ENCODE measurements around the gene PTX3.

Gene PTX3

DNA sequence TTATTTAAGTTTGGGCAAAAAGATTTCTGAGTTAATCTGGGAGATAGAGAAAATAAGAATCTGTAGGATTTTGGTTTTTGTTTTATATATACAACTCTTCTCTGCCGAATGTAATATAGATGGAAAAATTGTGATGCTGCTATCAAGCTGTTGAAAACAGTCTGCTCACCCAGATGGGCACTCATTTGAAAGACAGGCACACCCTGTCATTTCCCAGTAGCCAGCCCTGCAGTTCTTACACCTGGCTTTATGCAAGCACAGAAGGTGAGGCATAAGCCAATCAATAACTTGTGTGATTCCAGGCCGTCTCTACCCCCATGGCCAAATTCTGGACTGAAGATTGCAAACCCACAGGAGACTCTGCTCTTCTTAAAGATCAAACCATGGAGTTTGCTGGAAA, 27.1 kb upstream of the PTX3 start:
- TF ChIP-seq, protein P1, sequence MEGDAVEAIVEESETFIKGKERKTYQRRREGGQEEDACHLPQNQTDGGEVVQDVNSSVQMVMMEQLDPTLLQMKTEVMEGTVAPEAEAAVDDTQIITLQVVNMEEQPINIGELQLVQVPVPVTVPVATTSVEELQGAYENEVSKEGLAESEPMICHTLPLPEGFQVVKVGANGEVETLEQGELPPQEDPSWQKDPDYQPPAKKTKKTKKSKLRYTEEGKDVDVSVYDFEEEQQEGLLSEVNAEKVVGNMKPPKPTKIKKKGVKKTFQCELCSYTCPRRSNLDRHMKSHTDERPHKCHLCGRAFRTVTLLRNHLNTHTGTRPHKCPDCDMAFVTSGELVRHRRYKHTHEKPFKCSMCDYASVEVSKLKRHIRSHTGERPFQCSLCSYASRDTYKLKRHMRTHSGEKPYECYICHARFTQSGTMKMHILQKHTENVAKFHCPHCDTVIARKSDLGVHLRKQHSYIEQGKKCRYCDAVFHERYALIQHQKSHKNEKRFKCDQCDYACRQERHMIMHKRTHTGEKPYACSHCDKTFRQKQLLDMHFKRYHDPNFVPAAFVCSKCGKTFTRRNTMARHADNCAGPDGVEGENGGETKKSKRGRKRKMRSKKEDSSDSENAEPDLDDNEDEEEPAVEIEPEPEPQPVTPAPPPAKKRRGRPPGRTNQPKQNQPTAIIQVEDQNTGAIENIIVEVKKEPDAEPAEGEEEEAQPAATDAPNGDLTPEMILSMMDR (IDR thresholded peaks at IDR 0.05; ENCODE audit: extremely low read depth, missing control alignments), result no peak
- DNase-seq (ENCODE audit: low spot score), result no peak

DNA sequence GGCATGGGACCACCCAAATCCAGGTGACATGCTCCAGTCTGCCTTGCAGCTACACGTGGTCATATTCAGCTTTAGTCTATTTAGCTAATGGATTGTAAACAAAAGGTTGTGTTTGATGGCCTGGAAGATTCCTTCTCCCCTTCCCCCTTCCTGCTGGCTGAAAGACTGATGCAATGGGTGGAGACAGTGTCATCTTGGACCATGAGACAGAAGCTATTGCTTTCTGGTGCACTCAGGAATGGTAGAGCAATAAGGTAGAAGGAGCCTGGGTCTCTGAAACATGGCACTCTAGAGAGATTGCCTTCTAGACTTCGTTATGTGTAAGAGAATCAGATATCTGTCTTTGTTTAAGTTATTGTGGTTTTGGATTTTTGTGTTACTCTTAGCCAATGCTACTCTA, 25.7 kb upstream of the PTX3 start:
- no peak for DNase-seq (ENCODE audit: low spot score)
- TF ChIP-seq, protein P1 (IDR thresholded peaks at IDR 0.05; ENCODE audit: extremely low read depth, missing control alignments), result no peak

DNA sequence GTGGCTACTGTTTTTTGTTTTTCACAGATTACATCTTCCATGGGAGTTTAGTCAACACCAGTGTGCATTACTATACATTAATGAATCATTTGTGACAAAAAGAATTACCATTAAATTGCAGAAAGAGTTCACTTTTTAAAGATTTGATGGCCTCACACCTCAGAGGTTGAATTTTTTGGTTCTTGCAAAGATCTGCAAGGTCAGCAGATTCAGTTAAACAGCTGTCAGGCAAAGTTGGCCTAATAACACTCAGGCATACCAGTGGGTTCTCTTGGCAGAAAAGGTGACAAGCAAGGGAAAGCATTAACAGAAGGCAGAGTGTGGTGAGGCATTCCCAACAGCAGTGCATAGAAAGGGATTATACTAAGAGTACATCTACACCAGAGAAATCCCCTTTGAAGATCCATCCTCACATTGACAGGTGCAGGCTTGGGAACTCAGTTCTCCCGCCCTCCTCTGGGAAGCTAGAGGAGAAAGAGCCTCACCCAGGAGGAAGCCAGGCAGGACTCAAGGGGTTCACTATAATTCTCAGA, 24.3 kb upstream of the PTX3 start:
- DNase-seq (ENCODE audit: low spot score), result no peak
- TF ChIP-seq, protein P1 (IDR thresholded peaks at IDR 0.05; ENCODE audit: extremely low read depth, missing control alignments), result no peak

DNA sequence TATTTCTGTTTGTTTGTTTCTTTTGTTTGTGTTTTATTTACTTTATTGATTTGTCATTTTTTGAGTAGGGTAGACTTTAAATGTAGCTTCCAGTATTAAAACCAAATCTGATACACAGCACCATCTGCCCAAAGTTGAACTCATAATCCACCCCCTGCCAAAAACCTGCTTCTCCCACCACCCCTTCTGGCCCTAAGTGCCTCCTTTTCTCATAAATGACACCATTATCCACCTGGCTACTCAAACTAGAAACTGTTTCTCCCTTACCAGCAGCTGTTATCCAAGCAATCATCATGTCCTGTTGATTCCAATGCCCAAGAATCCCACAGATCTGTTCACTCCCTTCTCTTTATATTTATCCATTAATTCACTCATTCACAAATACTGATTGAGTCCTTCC, 21.8 kb upstream of the PTX3 start:
- TF ChIP-seq, protein P1 (IDR thresholded peaks at IDR 0.05; ENCODE audit: extremely low read depth, missing control alignments), result no peak
- no peak for DNase-seq (ENCODE audit: low spot score)

DNA sequence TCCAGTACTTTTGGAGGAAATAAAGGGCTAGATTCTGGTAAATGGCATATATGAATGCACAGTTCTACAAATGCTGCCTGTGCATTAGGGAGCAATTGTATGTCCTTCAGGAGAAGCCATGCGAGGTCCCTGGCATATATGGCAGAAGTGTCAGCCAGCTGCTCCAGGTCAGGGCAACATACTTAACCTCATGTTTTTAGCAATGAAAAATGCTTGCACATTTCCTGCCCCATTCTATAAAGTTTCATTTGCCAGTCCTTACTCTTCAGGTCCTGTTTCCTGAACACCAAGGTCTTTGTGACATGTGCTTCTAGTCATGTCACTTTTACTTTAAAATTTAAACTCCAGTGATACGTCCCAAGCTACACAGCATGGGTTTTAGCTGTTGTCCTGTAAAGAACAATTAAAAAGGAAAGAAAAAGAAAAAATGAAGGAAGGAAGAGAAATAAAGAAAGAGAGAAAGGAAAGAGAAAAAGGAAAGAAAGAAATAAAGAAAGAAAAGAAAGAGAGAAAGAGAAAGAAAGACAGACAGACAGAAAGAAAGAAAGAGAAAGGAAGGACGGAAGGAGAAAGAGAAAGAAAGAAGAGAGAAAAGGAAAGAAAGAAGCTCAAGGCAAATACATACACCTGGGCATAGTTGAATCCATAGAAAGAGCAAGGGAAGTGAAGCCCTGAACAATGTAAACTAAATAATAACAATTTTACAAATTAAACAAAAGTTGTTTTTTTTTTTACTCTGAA, 20.1 kb upstream of the PTX3 start:
- DNase-seq (ENCODE audit: low spot score), result no peak
- TF ChIP-seq, protein P1 (IDR thresholded peaks at IDR 0.05; ENCODE audit: extremely low read depth, missing control alignments), result no peak

DNA sequence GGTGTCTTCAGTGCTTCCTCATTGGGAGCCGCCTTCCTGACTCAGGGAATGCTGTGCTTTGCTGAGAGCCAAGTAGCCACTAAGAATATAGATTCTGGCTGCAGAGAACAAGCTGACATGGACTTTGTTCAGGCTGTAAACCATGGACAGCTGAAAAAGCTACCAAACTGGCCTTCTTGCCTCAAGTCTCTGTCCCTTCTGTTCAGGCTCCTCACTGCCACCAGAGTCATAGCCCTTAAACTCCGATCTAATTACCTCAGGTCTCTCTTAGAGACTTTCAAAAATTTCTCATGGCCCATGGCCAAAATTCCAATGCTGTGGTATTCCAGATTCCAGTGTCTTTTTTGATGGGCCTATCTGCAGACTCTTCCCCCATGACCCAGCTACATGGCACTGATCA, 19.4 kb upstream of the PTX3 start:
- no peak for DNase-seq (ENCODE audit: low spot score)

DNA sequence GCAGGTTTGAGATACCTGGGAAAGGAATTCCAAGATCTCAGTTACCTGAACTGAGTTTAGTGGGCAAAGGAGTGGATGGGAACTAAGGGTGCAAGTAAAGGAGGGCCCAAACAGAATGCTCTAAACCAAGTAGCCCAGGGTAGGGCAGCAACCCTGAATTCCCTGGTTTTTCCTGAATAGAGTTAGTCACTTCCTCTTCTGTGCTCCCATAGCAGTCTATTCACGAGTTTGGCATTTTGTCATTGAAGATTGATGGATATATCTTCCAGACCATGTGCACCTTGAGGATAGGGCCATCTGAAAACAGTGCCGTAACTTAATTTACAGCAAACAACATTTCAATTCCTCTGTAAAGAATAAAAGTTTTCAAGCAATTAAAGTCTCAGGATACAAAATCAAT, 18.5 kb upstream of the PTX3 start:
- TF ChIP-seq, protein P1 (IDR thresholded peaks at IDR 0.05; ENCODE audit: extremely low read depth, missing control alignments), result no peak
- DNase-seq (ENCODE audit: low spot score), result no peak

More for the DNA sequence above, 19.4 kb upstream of the PTX3 start:
- TF ChIP-seq, protein P1 (IDR thresholded peaks at IDR 0.05; ENCODE audit: extremely low read depth, missing control alignments), result no peak
